Colonic mucosa (tissue), 4 donors: ENCODE data around the gene SPRTN. TPM values are rescaled to one million over a fixed set of nuclear protein-coding genes. Genes with fewer than 3 reads are reported as not detected.

Source experiments
- DNase-seq: peaks from one replicate; pipeline ENCODE4 v3.0.0-alpha.2; 2020
- H3K27ac ChIP-seq: fragments of 200-600 bp; one replicate; pipeline ENCODE4 v1.8.0; 2021
- H3K27me3 ChIP-seq: fragments of 200-600 bp; one replicate; pipeline ENCODE4 v1.8.0; 2021
- H3K36me3 ChIP-seq: fragments of 200-600 bp; one replicate; pipeline ENCODE4 v1.8.0; 2021
- H3K4me1 ChIP-seq: fragments of 200-600 bp; one replicate; pipeline ENCODE4 v1.8.0; 2021; ENCODE audit warnings: mild to moderate bottlenecking
- H3K4me3 ChIP-seq: fragments of 200-600 bp; one replicate; pipeline ENCODE4 v1.8.0; 2021
- H3K9ac ChIP-seq, 2 donors: one replicate each; pipeline ENCODE4 v1.7.0; 2013; ENCODE audit warnings: control low read depth in 2 of 2, low read depth in 2 of 2, low read length in 2 of 2
- H3K9me3 ChIP-seq: fragments of 200-600 bp; one replicate; pipeline ENCODE4 v1.8.0; 2021
- CTCF ChIP-seq: fragments of 200-600 bp; IDR thresholded peaks from one replicate; pipeline ENCODE4 v1.8.0; 2022; ENCODE audit warnings: antibody characterized with exemption, mild to moderate bottlenecking
- intact Hi-C: fragments of 100-400 bp; cut with DNase I; formaldehyde crosslinking; loops from one replicate; pipeline ENCODE4 v1.14.1; 2022
- total RNA-seq, 2 donors: library from RNA; stranded (reverse); fragmentation: NEBNext Ultra II Directional in 1 of 2; extraction: Animal tissue kit (Norgen Biotek cat#: 25700) in 1 of 2; gene quantifications; one replicate each; pipeline ENCODE4 v1.2.1, GENCODE V29; 2021
- donor health status: healthy.
- donor health status: DM: no; HTN: no; CAD: no.
- donor health status: DM: no; HTN: no; CAD: no.

Gene SPRTN
- total RNA-seq, 2 donors from 2014 or later, result 8.5 to 12.3 TPM

GRCh38 chr1:231384696-231385415, 46.8 kb downstream of the SPRTN start:
- Histone ChIP-seq H3K27me3 (no peaks in the 10 kb centered on the region), H3K9me3 (no peaks in the 10 kb centered on the region), H3K36me3 (no peaks in the 10 kb centered on the region), H3K4me1 (no peaks in the 10 kb centered on the region), H3K9ac (no peak overlapping the region), H3K4me3 (no peak overlapping the region), H3K27ac (no peak overlapping the region)
- no peak for TF ChIP-seq CTCF
- intact Hi-C loops, result no loop called here
- DNase-seq, result no peak

- intact Hi-C loops, result no loop called here
- Histone ChIP-seq H3K9me3 (no peaks in the 10 kb centered on the region), H3K4me1 (no peaks in the 10 kb centered on the region), H3K4me3 (no peak overlapping the region), H3K27me3 (no peaks in the 10 kb centered on the region), H3K27ac (no peak overlapping the region), H3K9ac (no peak overlapping the region), H3K36me3 (no peaks in the 10 kb centered on the region)
- TF ChIP-seq CTCF, result no peak
- no peak for DNase-seq
These were observed 47.3 kb downstream of the SPRTN start for GRCh38 chr1:231385416-231385748.

GRCh38 chr1:231386466-231386865, 48.4 kb downstream of the SPRTN start:
- H3K27ac ChIP-seq, result no peak overlapping the region

GRCh38 chr1:231387770-231388669, 49.9 kb downstream of the SPRTN start:
- Histone ChIP-seq H3K9me3 (no peaks in the 10 kb centered on the region), H3K4me1 (no peaks in the 10 kb centered on the region), H3K27me3 (no peaks in the 10 kb centered on the region), H3K9ac (no peak overlapping the region), H3K36me3 (no peaks in the 10 kb centered on the region), H3K4me3 (no peak overlapping the region), H3K27ac (no peak overlapping the region)
- intact Hi-C loops, result no loop called here
- no peak for DNase-seq
- TF ChIP-seq CTCF, result no peak

More at GRCh38 chr1:231386466-231386865, 48.4 kb downstream of the SPRTN start:
- no peaks in the 10 kb centered on the region for H3K27me3 ChIP-seq
- no peaks in the 10 kb centered on the region for H3K9me3 ChIP-seq
- H3K4me3 ChIP-seq, result no peak overlapping the region
- no peaks in the 10 kb centered on the region for H3K4me1 ChIP-seq
- intact Hi-C loops, result no loop called here
- H3K36me3 ChIP-seq, result no peaks in the 10 kb centered on the region
- DNase-seq, result no peak
- H3K9ac ChIP-seq, result no peak overlapping the region
- TF ChIP-seq CTCF, result no peak

GRCh38 chr1:231390071-231390470, 52.0 kb downstream of the SPRTN start:
- Histone ChIP-seq H3K9me3 (no peaks in the 10 kb centered on the region), H3K9ac (no peak overlapping the region), H3K4me3 (no peak overlapping the region), H3K36me3 (no peaks in the 10 kb centered on the region), H3K27ac (no peak overlapping the region), H3K27me3 (no peaks in the 10 kb centered on the region), H3K4me1 (peaks cover 5% of the 10 kb centered on the region)
- intact Hi-C loops, result no loop called here
- no peak for TF ChIP-seq CTCF
- DNase-seq, result no peak
